Left lung (tissue), 10 donors: ENCODE measurements around the gene NXN. TPM values are rescaled to one million over a fixed set of nuclear protein-coding genes. Genes with fewer than 3 reads are reported as not detected.
"Not testable (repeated sequence)": the region's sequence is repeated elsewhere in the genome, so short reads cannot be mapped to it uniquely, and the experiment has no call there.

Experiments used
- ATAC-seq: fragments of 200-7000 bp; cut with Tn5 transposase; one replicate; pipeline ENCODE4 v1.9.1; 2020; ENCODE audit warnings: moderate library complexity
- DNase-seq, 4 donors: peaks; one replicate each; pipeline ENCODE4 v3.0.0-alpha.2; 2013 to 2020
- H3K27ac ChIP-seq, 2 donors: fragments of 200-600 bp; sonication (generic) in 1 of 2; one replicate each; pipeline versions ENCODE4 v1.5.0 to v1.8.0; 2020 to 2021
- H3K27me3 ChIP-seq, 2 donors: fragments of 200-600 bp; sonication (generic) in 1 of 2; one replicate each; pipeline versions ENCODE4 v1.5.0 to v1.8.0; 2020 to 2021
- H3K36me3 ChIP-seq, 2 donors: fragments of 200-600 bp; sonication (generic) in 1 of 2; one replicate each; pipeline versions ENCODE4 v1.5.0 to v1.8.0; 2020 to 2021
- H3K4me1 ChIP-seq, 2 donors: fragments of 200-600 bp; one replicate each; pipeline ENCODE4 v1.8.0; 2021
- H3K4me3 ChIP-seq, 2 donors: fragments of 200-600 bp; sonication (generic) in 1 of 2; one replicate each; pipeline versions ENCODE4 v1.5.0 to v1.8.0; 2020 to 2021; ENCODE audit warnings: mild to moderate bottlenecking in 1 of 2
- H3K9me3 ChIP-seq, 2 donors: fragments of 200-600 bp; sonication (generic) in 1 of 2; one replicate each; pipeline versions ENCODE4 v1.5.0 to v1.8.0; 2020 to 2021
- intact Hi-C, 2 donors: fragments of 100-400 bp; cut with DNase I; formaldehyde crosslinking; loops; one replicate each; pipeline versions ENCODE4 v1.11.2 to v1.14.2; 2022
- polyA plus RNA-seq, 6 donors: library from polyadenylated mRNA; unstranded; fragments of 120-200 nt; gene quantifications; one replicate each; pipeline ENCODE4 v1.2.1, GENCODE V29; 2013; ENCODE audit not compliant: insufficient read length in 6 of 6
- total RNA-seq, 2 donors: library from RNA; stranded (reverse); fragmentation: NEBNext Ultra II Directional; extraction: Animal tissue kit (Norgen Biotek cat#: 25700); gene quantifications; one replicate each; pipeline ENCODE4 v1.2.1, GENCODE V29; 2021
- TF ChIP-seq, protein P1 (sequence below), 2 donors: fragments of 200-600 bp; sonication (generic) in 1 of 2; IDR thresholded peaks; one replicate each; pipeline versions ENCODE4 v1.5.0 to v1.8.0; 2021; ENCODE audit warnings: antibody characterized with exemption in 2 of 2
- donor health status: DM: no; HTN: yes; CAD: no.
- donor health status: DM: no; HTN: no; CAD: no.

The NXN gene
- total and polyA plus RNA-seq, 8 donors, result 33.8 to 59.1 (median 55.1) TPM

DNA sequence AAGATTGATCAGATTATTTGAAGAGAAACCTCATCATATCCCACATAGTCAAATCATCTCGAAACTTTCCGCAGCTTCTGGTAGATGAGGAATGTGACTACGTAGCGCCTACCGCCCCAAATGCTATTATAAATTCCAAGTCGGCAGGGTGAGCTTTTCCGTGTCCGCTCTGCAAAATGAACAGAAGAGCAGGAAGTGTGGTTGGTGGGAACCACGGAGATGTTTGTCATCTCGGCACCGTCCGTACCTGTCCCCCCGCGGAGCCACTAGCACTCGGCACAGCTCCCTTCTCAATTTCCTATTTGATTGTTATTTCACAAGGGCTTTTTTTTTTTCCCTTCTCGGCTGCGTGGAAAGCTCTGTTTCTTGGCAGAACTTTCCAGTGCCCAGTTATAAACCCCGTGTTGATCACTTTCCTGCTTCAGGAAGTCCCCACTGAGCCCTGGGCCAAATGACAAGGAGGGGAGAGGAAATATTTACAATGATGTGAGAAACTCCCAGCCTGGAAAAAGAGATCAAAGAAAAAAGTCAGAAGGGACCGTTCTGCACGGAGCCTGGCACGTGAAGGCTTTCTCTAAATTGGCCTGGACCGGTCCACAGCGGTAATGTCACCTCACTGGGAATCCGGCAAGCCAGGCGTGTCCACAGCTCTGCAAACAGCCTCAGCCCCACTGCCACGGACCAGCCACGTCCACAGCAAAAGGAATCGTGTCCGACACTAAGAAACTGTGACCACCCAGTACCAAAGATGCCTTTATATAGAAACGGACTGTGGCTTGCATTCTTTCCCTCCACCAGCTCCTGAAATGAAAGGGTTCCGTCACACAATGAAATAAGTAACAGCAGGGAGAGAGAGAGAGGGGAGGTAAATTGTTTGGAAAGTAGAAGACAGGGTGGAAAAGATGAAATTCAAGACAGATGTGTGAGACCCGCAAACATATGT is 132.4 kb downstream of the NXN start:
- H3K27ac ChIP-seq, result peak overlapping the region; percentile 69 to 70
- peak; percentile 75 for ATAC-seq
- intact Hi-C loops, result no loop called here

DNA sequence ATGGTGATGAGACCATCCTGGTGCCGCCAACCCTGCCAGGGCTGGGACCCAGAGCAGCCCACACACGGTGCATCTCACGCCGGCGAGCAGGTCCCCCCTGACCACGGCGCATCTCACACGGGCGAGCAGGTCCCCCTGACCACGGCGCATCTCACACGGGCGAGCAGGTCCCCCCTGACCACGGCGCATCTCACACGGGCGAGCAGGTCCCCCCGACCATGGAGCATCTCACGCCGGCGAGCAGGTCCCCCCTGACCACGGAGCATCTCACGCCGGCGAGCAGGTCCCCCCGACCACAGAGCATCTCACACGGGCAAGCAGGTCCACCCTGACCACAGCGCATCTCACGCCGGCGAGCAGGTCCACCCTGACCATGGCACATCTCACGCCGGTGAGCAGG is 138.3 kb downstream of the NXN start:
- H3K9me3 ChIP-seq, result no peaks in the 10 kb centered on the region
- TF ChIP-seq, protein P1, sequence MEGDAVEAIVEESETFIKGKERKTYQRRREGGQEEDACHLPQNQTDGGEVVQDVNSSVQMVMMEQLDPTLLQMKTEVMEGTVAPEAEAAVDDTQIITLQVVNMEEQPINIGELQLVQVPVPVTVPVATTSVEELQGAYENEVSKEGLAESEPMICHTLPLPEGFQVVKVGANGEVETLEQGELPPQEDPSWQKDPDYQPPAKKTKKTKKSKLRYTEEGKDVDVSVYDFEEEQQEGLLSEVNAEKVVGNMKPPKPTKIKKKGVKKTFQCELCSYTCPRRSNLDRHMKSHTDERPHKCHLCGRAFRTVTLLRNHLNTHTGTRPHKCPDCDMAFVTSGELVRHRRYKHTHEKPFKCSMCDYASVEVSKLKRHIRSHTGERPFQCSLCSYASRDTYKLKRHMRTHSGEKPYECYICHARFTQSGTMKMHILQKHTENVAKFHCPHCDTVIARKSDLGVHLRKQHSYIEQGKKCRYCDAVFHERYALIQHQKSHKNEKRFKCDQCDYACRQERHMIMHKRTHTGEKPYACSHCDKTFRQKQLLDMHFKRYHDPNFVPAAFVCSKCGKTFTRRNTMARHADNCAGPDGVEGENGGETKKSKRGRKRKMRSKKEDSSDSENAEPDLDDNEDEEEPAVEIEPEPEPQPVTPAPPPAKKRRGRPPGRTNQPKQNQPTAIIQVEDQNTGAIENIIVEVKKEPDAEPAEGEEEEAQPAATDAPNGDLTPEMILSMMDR (IDR thresholded peaks at IDR 0.05), result no peak
- no peak overlapping the region for H3K27ac ChIP-seq
- H3K4me3 ChIP-seq, result no peak overlapping the region
- H3K36me3 ChIP-seq, result no peaks in the 10 kb centered on the region
- H3K27me3 ChIP-seq, result peaks cover 0 to 14% of the 10 kb centered on the region in 2 donors
- no peaks in the 10 kb centered on the region for H3K4me1 ChIP-seq
- no peak for DNase-seq
- ATAC-seq, result peak; percentile 14
- intact Hi-C loops, result no loop called here

More for the DNA sequence above, 132.4 kb downstream of the NXN start:
- Histone ChIP-seq H3K27me3 (peaks cover 0 to 38% of the 10 kb centered on the region in 2 donors), H3K36me3 (no peaks in the 10 kb centered on the region), H3K4me3 (peak overlapping the region; percentile 7 to 26), H3K9me3 (no peaks in the 10 kb centered on the region), H3K4me1 (peaks cover 0 to 9% of the 10 kb centered on the region in 2 donors)
- TF ChIP-seq, protein P1 (IDR thresholded peaks at IDR 0.05), result no peak
- peak in 3 of 4 donors; percentile 44 to 65 (median 60) for DNase-seq

DNA sequence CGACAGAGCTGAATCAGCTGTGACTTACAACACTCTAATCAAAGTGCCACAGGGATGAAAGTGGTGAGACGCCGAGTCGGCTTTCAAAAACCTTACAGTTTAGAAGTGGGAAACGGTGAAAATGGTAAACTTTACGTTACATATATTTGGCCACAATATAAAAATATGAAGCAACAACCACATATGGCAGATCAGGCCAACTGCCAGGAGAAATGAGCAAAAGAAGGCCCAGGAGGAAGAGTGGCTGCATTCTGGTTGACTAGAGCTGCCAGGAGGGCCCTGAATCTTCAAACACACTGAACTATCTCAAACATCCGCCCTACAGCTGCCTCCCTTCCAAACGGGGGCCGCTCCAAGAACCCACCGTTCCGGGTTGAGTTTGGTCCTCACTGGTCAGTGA is 141.1 kb downstream of the NXN start:
- Histone ChIP-seq H3K27ac (no peak overlapping the region), H3K27me3 (no peaks in the 10 kb centered on the region), H3K4me1 (no peaks in the 10 kb centered on the region), H3K9me3 (no peaks in the 10 kb centered on the region), H3K4me3 (no peak overlapping the region), H3K36me3 (no peaks in the 10 kb centered on the region)
- TF ChIP-seq, protein P1 (IDR thresholded peaks at IDR 0.05), result no peak
- intact Hi-C loops, result no loop called here
- DNase-seq, result no peak
- no peak for ATAC-seq

DNA sequence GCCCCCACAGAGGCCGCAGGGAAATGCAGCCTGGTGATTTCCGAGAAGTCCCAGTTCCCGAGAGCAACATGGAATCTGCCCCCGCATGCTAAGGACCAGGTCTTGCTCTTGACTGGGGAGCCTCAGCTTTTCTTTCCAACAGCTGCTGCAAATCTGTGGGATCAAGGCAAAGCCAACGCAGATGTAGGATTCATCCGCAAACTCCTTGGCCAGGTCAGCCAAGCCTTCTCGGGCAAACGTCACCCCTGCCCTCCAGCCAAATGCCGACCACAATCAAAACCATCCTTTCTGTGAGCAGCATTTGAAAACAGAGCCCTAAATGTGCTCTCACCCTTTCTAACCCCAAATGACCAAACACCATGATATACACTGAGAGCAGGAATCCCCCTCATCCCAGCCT is 143.4 kb downstream of the NXN start:
- H3K9me3 ChIP-seq, result peaks cover 0 to 7% of the 10 kb centered on the region in 2 donors
- no peaks in the 10 kb centered on the region for H3K4me1 ChIP-seq
- H3K36me3 ChIP-seq, result no peaks in the 10 kb centered on the region
- no peaks in the 10 kb centered on the region for H3K27me3 ChIP-seq
- DNase-seq (peak in 1 of 4 donors; percentile 26), ATAC-seq (peak; percentile 16)
- TF ChIP-seq, protein P1 (IDR thresholded peaks at IDR 0.05), result no peak
- H3K4me3 ChIP-seq, result no peak overlapping the region
- H3K27ac ChIP-seq, result no peak overlapping the region
- intact Hi-C loops, result no loop called here

DNA sequence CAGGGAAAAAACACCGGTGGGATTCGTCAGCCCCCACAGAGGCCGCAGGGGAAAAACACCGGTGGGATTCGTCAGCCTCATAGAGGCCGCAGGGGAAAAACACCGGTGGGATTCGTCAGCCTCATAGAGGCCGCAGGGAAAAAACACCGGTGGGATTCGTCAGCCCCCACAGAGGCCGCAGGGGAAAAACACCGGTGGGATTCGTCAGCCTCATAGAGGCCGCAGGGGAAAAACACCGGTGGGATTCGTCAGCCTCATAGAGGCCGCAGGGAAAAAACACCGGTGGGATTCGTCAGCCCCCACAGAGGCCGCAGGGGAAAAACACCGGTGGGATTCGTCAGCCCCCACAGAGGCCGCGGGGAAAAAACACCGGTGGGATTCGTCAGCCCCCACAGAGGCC is 143.9 kb downstream of the NXN start:
- H3K36me3 ChIP-seq, H3K4me1 ChIP-seq, ATAC-seq, H3K27me3 ChIP-seq, intact Hi-C loops, H3K27ac ChIP-seq, H3K4me3 ChIP-seq, DNase-seq, H3K9me3 ChIP-seq: not testable (repeated sequence)
